ENCODE data around the gene YY1. TPM values are rescaled to one million over a fixed set of nuclear protein-coding genes. Genes with fewer than 3 reads are reported as not detected.

Gene YY1
- total RNA-seq (10 to 100 TPM; 33.0 to 68.1 (median 57.8) TPM), polyA plus RNA-seq (10 to 100 TPM; 23.0 to 27.0 (median 26.3) TPM)
- long read RNA-seq, donor 1, full-length matches to known transcripts, result 21 of 26 reads
- long read RNA-seq, donor 1, partial matches to known transcripts, result 5 of 26 reads
- long read RNA-seq, donor 1, other reads (novel, unspliced or antisense), result 0 of 26 reads
- long read RNA-seq, donor 2, full-length matches to known transcripts, result 17 of 22 reads
- long read RNA-seq, donor 2, partial matches to known transcripts, result 5 of 22 reads
- long read RNA-seq, donor 2, other reads (novel, unspliced or antisense), result 0 of 22 reads
- long read RNA-seq, donor 3, full-length matches to known transcripts, result 30 of 37 reads
- long read RNA-seq, donor 3, partial matches to known transcripts, result 7 of 37 reads
- long read RNA-seq, donor 3, other reads (novel, unspliced or antisense), result 0 of 37 reads
- long read RNA-seq, donor 4, full-length matches to known transcripts, result 7 of 7 reads
- long read RNA-seq, donor 4, partial matches to known transcripts, result 0 of 7 reads
- long read RNA-seq, donor 4, other reads (novel, unspliced or antisense), result 0 of 7 reads
- long read RNA-seq, donor 5, full-length matches to known transcripts, result 49 of 54 reads
- long read RNA-seq, donor 5, partial matches to known transcripts, result 5 of 54 reads
- long read RNA-seq, donor 5, other reads (novel, unspliced or antisense), result 0 of 54 reads
- long read RNA-seq, donor 6, full-length matches to known transcripts, result 71 of 82 reads
- long read RNA-seq, donor 6, partial matches to known transcripts, result 11 of 82 reads
- long read RNA-seq, donor 6, other reads (novel, unspliced or antisense), result 0 of 82 reads
- long read RNA-seq, donor 7, full-length matches to known transcripts, result 68 of 79 reads
- long read RNA-seq, donor 7, partial matches to known transcripts, result 11 of 79 reads
- long read RNA-seq, donor 7, other reads (novel, unspliced or antisense), result 0 of 79 reads
- long read RNA-seq, donor 8, full-length matches to known transcripts, result 47 of 54 reads
- long read RNA-seq, donor 8, partial matches to known transcripts, result 7 of 54 reads
- long read RNA-seq, donor 8, other reads (novel, unspliced or antisense), result 0 of 54 reads
- long read RNA-seq, donor 9, full-length matches to known transcripts, result 60 of 60 reads
- long read RNA-seq, donor 9, partial matches to known transcripts, result 0 of 60 reads
- long read RNA-seq, donor 9, other reads (novel, unspliced or antisense), result 0 of 60 reads
- long read RNA-seq, donor 10, full-length matches to known transcripts, result 21 of 21 reads
- long read RNA-seq, donor 10, partial matches to known transcripts, result 0 of 21 reads
- long read RNA-seq, donor 10, other reads (novel, unspliced or antisense), result 0 of 21 reads

- Histone ChIP-seq H3K4me3 (peak within 1 kb of the TSS; percentile 98 to 100 (median 100)), H3K4me1 (peaks cover 29 to 71% (median 65%) of the 10 kb centered on the region in 4 donors), H3K36me3 (peaks cover 0 to 4% (median 0%) of the 10 kb centered on the region in 4 donors), H3K27me3 (no peaks in the 10 kb centered on the region), H3K9me3 (no peaks in the 10 kb centered on the region), H3K27ac (peak within 1 kb of the TSS; percentile 97 to 100 (median 99))
- 0 to 2% (median 0%) methylated on average over 49 to 108 of the region's 125 CpGs for WGBS, 5 donors
- peak; percentile 52 to 86 (median 74) for TF ChIP-seq POLR2AphosphoS5 (IDR thresholded peaks at IDR 0.05)
- no peak for TF ChIP-seq EP300 (IDR thresholded peaks at IDR 0.05)
- TF ChIP-seq POLR2A (IDR thresholded peaks at IDR 0.05), result peak in 2 of 4 donors; percentile 9 to 50
- intact Hi-C loops (cut with DNase I; ENCODE audit: low total_unique reads), result no loop called here
- DNase-seq, result peak; percentile 100
Measured at GRCh38 chr14:100238419-100239210, at the start of gene YY1. YY1 (plus strand) TSS chr14:100239144; CDS start chr14:100239245, 101 bp downstream.

DNA sequence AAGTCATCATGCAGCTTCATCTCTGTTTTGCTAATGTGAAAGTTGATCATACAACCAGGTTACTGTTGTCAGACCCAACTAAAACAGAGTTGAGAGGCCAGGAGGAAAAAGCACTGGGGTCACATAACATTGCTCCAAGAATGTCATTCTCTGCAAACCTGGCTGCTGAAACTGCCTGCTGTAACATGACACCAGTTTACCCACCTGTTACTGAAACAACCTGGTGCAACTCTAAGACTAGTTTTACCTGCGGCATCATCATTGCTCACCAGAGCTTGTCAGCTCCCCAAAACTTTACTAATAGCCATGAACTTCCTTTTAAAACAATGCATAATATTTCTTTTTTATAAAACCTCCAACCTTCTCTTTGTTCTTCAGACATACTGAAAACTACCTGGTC lies 48.8 kb upstream of the YY1 start:
- Histone ChIP-seq H3K27me3 (no peaks in the 10 kb centered on the region), H3K4me1 (peaks cover 25 to 38% (median 33%) of the 10 kb centered on the region in 4 donors), H3K27ac (no peak overlapping the region), H3K4me3 (no peak overlapping the region), H3K9me3 (no peaks in the 10 kb centered on the region), H3K36me3 (no peaks in the 10 kb centered on the region)
- TF ChIP-seq POLR2A (IDR thresholded peaks at IDR 0.05) (no peak), EP300 (IDR thresholded peaks at IDR 0.05) (no peak), POLR2AphosphoS5 (IDR thresholded peaks at IDR 0.05) (no peak)
- TF ChIP-seq, protein P1, sequence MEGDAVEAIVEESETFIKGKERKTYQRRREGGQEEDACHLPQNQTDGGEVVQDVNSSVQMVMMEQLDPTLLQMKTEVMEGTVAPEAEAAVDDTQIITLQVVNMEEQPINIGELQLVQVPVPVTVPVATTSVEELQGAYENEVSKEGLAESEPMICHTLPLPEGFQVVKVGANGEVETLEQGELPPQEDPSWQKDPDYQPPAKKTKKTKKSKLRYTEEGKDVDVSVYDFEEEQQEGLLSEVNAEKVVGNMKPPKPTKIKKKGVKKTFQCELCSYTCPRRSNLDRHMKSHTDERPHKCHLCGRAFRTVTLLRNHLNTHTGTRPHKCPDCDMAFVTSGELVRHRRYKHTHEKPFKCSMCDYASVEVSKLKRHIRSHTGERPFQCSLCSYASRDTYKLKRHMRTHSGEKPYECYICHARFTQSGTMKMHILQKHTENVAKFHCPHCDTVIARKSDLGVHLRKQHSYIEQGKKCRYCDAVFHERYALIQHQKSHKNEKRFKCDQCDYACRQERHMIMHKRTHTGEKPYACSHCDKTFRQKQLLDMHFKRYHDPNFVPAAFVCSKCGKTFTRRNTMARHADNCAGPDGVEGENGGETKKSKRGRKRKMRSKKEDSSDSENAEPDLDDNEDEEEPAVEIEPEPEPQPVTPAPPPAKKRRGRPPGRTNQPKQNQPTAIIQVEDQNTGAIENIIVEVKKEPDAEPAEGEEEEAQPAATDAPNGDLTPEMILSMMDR (IDR thresholded peaks at IDR 0.05), result no peak
- DNase-seq, result no peak
- 73 to 89% (median 88%) methylated on average over 1 of the region's 1 CpG for WGBS, 5 donors
- intact Hi-C loops (cut with DNase I; ENCODE audit: low total_unique reads), result no loop called here

GRCh38 chr14:100191584-100192249 lies 47.2 kb upstream of the YY1 start:
- 62 to 72% (median 67%) methylated on average over 14 of the region's 14 CpGs for WGBS, 5 donors
- Histone ChIP-seq H3K9me3 (no peaks in the 10 kb centered on the region), H3K36me3 (no peaks in the 10 kb centered on the region), H3K4me3 (peak overlapping the region in 1 of 4 donors; percentile 38), H3K27ac (peak overlapping the region; percentile 88 to 95 (median 90)), H3K27me3 (no peaks in the 10 kb centered on the region), H3K4me1 (peaks cover 25 to 38% (median 33%) of the 10 kb centered on the region in 4 donors)
- peak in 1 of 2 donors; percentile 46 for DNase-seq
- TF ChIP-seq POLR2AphosphoS5 (IDR thresholded peaks at IDR 0.05), result no peak
- no peak for TF ChIP-seq POLR2A (IDR thresholded peaks at IDR 0.05)
- no peak for TF ChIP-seq EP300 (IDR thresholded peaks at IDR 0.05)
- TF ChIP-seq, protein P1 (IDR thresholded peaks at IDR 0.05), result no peak
- intact Hi-C loops (cut with DNase I; ENCODE audit: low total_unique reads), result no loop called here
